ENCODE results near the gene RHOU.

DNA sequence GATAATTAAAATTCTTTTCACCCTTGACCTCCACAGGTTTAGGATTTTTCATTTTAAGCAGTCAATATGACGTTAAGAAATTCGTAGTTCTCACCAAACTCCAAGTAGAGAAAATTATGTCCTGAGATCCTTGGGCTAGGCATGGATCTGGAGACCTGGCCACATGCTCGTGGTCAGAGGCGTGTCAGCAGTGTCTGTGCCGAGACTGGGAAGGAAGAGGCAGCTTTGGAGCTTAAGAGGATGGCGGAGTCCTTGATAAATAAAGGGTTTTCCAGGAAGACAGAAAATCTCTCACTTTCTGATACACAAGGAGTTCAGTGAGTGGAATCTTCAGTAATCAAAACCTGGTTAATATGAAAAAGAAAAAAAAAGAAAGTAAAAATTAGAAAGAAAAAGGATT, 17.0 kb downstream of the RHOU start:
- TF ChIP-seq GATA3 (IDR thresholded peaks at IDR 0.05; ENCODE audit: low read depth, low read length), result no peak
- no peak for TF ChIP-seq GATA2 (IDR thresholded peaks at IDR 0.05; ENCODE audit: low read depth, low read length)

All from SH-SY5Y (cell line).